Measurements from ENCODE around the gene SLC29A1.
A peak's percentile ranks its signal among the peaks of the same experiment; 100 is the strongest.

The SLC29A1 gene

GRCh38 chr6:44221961-44222335 is 1.4 kb upstream of the SLC29A1 start:
- H3K4me3 ChIP-seq (IDR thresholded peaks at IDR 0.05; ENCODE audit: insufficient read depth, low read depth, low read length): no peak overlapping the region
- H4K20me1 ChIP-seq (ENCODE audit: insufficient read depth): peaks cover 8% of the 10 kb centered on the region; the same call in 1 of the 2 replicates
- 0 out of 2 replicates have a peak overlapping the region, but pooled peaks have one; percentile 18 for H3K9ac ChIP-seq
- peak overlapping the region; percentile 51; the same call in 1 of the 2 replicates for H3K4me2 ChIP-seq
- no peaks in the 10 kb centered on the region for H3K36me3 ChIP-seq (ENCODE audit: insufficient read depth)
- no peaks in the 10 kb centered on the region for H3K27me3 ChIP-seq (ENCODE audit: insufficient read depth, low read depth)
- TF ChIP-seq CTCF (conservative IDR thresholded peaks at IDR 0.05; ENCODE audit: low read depth, low read length): no peak
- peaks cover 72% of the 10 kb centered on the region for H3K4me1 ChIP-seq (ENCODE audit: low read depth, poor library complexity, severe bottlenecking)
- H2AFZ ChIP-seq (ENCODE audit: low read depth): no peak overlapping the region
- H3K79me2 ChIP-seq (ENCODE audit: insufficient read depth, low read depth): peaks cover 31% of the 10 kb centered on the region
- no peak overlapping the region for H3K27ac ChIP-seq

GRCh38 chr6:44222486-44223318 is 693 bp upstream of the SLC29A1 start:
- no peaks in the 10 kb centered on the region for H3K27me3 ChIP-seq (ENCODE audit: insufficient read depth, low read depth)
- peaks cover 8% of the 10 kb centered on the region; the same call in 1 of the 2 replicates for H4K20me1 ChIP-seq (ENCODE audit: insufficient read depth)
- 0 out of 2 replicates have a peak, but pooled peaks have one; percentile 9 for TF ChIP-seq CTCF (conservative IDR thresholded peaks at IDR 0.05; ENCODE audit: low read depth, low read length)
- H3K4me1 ChIP-seq (ENCODE audit: low read depth, poor library complexity, severe bottlenecking): peaks cover 67% of the 10 kb centered on the region
- peak overlapping the region; percentile 64 for H2AFZ ChIP-seq (ENCODE audit: low read depth)
- no peak overlapping the region for H3K4me3 ChIP-seq (IDR thresholded peaks at IDR 0.05; ENCODE audit: insufficient read depth, low read depth, low read length)
- peak overlapping the region; percentile 97 for H3K4me2 ChIP-seq
- peak overlapping the region; percentile 15; the same call in 1 of the 2 replicates for H3K9ac ChIP-seq
- peaks cover 38% of the 10 kb centered on the region for H3K79me2 ChIP-seq (ENCODE audit: insufficient read depth, low read depth)
- H3K27ac ChIP-seq: no peak overlapping the region
- no peaks in the 10 kb centered on the region for H3K36me3 ChIP-seq (ENCODE audit: insufficient read depth)

- TF ChIP-seq CTCF (conservative IDR thresholded peaks at IDR 0.05; ENCODE audit: low read depth, low read length): no peak
Observed at GRCh38 chr6:44224029-44224964, 902 bp downstream of the SLC29A1 start.

GRCh38 chr6:44224965-44225305 is 1.5 kb downstream of the SLC29A1 start:
- Histone ChIP-seq H3K36me3 (ENCODE audit: insufficient read depth) (no peaks in the 10 kb centered on the region), H4K20me1 (ENCODE audit: insufficient read depth) (peaks cover 8% of the 10 kb centered on the region; the same call in 1 of the 2 replicates), H3K9ac (peak overlapping the region; percentile 74; the same call in 1 of the 2 replicates), H3K79me2 (ENCODE audit: insufficient read depth, low read depth) (peaks cover 47% of the 10 kb centered on the region), H2AFZ (ENCODE audit: low read depth) (no peak overlapping the region), H3K27me3 (ENCODE audit: insufficient read depth, low read depth) (no peaks in the 10 kb centered on the region), H3K4me1 (ENCODE audit: low read depth, poor library complexity, severe bottlenecking) (peaks cover 54% of the 10 kb centered on the region), H3K4me2 (peak overlapping the region; percentile 96), H3K4me3 (IDR thresholded peaks at IDR 0.05; ENCODE audit: insufficient read depth, low read depth, low read length) (no peak overlapping the region), H3K27ac (peak overlapping the region; percentile 21; the same call in 1 of the 2 replicates)
- no peak for TF ChIP-seq CTCF (conservative IDR thresholded peaks at IDR 0.05; ENCODE audit: low read depth, low read length)

More at GRCh38 chr6:44224029-44224964, 902 bp downstream of the SLC29A1 start:
- H2AFZ ChIP-seq (ENCODE audit: low read depth): peak overlapping the region; percentile 47; the same call in 1 of the 2 replicates
- H3K79me2 ChIP-seq (ENCODE audit: insufficient read depth, low read depth): peaks cover 47% of the 10 kb centered on the region
- H3K4me3 ChIP-seq (IDR thresholded peaks at IDR 0.05; ENCODE audit: insufficient read depth, low read depth, low read length): no peak overlapping the region
- H3K9ac ChIP-seq: peak overlapping the region; percentile 74; the same call in 1 of the 2 replicates
- peaks cover 8% of the 10 kb centered on the region; the same call in 1 of the 2 replicates for H4K20me1 ChIP-seq (ENCODE audit: insufficient read depth)
- peak overlapping the region; percentile 52 for H3K27ac ChIP-seq
- H3K4me1 ChIP-seq (ENCODE audit: low read depth, poor library complexity, severe bottlenecking): peaks cover 57% of the 10 kb centered on the region
- H3K27me3 ChIP-seq (ENCODE audit: insufficient read depth, low read depth): no peaks in the 10 kb centered on the region
- H3K4me2 ChIP-seq: peak overlapping the region; percentile 96
- no peaks in the 10 kb centered on the region for H3K36me3 ChIP-seq (ENCODE audit: insufficient read depth)

Measured in KMS-11 (cell line).